GM12878 (cell line): ENCODE measurements around the gene ABCG1. TPM values are rescaled to one million over a fixed set of nuclear protein-coding genes. Genes with fewer than 3 reads are reported as not detected.

ENCODE experiments used
- ATAC-seq: fragments of 200-7000 bp; cut with Tn5 transposase; 3 replicates; pipeline ENCODE4 v1.9.1; 2020; ENCODE audit warnings: mild to moderate bottlenecking, moderate library complexity
- BruUV-seq: library from RNA; stranded (reverse); fragments of 400-500 nt; replicated peaks from 2 replicates; lab custom pipeline; 2021; lab: Mats Ljungman, UMichigan
- CTCF ChIA-PET: fragments of 300-600 bp; sonication (Branson Sonifier 250); formaldehyde crosslinking; extraction: SDS; loops from one replicate; lab custom pipeline; 2021; ENCODE audit warnings: inconsistent platforms; lab: Yijun Ruan, JAX
- POLR2A ChIA-PET: fragments of 350-600 bp; formaldehyde crosslinking; extraction: SDS; loops from one replicate; lab custom pipeline; 2021; ENCODE audit warnings: inconsistent platforms; lab: Charles Lee
- RAD21 ChIA-PET: fragments of 300-600 bp; sonication (Branson Sonifier 250); formaldehyde crosslinking; loops from one replicate; lab custom pipeline; 2023; ENCODE audit warnings: antibody characterized with exemption; ENCODE audit not compliant: unreplicated experiment; lab: Charles Lee
- SMC1A ChIA-PET: fragments of 300-600 bp; sonication (Branson Sonifier 250); formaldehyde crosslinking; loops from one replicate; lab custom pipeline; 2023; ENCODE audit not compliant: unreplicated experiment, uncharacterized antibody; lab: Charles Lee
- DNase-seq: peaks from one replicate; pipeline ENCODE4 v3.0.0-alpha.2; 2011; ENCODE audit warnings: low read depth, low spot score
- FAIRE-seq: peaks from 3 replicates; lab custom pipeline; 2011; peaks lifted over from hg19 to GRCh38; lab: Jason Lieb, UNC
- H2AFZ ChIP-seq: 2 replicates; pipeline ENCODE4 v1.6.0; 2011; ENCODE audit warnings: low read depth, low read length, control low read depth; ENCODE audit not compliant: control insufficient read depth
- H3K27ac ChIP-seq: 2 replicates; pipeline ENCODE4 v1.5.1; 2011; ENCODE audit warnings: control low read depth; ENCODE audit not compliant: control insufficient read depth, insufficient read depth
- H3K27me3 ChIP-seq, 2 experiments: replicated peaks in 1 of 2; 2 replicates each; pipeline versions ENCODE4 v1.6.0 to v1.6.1; 2011; ENCODE audit warnings: low read length in 1 of 2; ENCODE audit not compliant: control insufficient read depth in 2 of 2, insufficient read depth in 2 of 2
- H3K36me3 ChIP-seq, 2 experiments: 2 replicates each; pipeline ENCODE4 v1.5.1; 2011; ENCODE audit warnings: low read length in 1 of 2; ENCODE audit not compliant: control insufficient read depth in 2 of 2, insufficient read depth in 2 of 2
- H3K4me1 ChIP-seq: 2 replicates; pipeline ENCODE4 v1.6.1; 2011; ENCODE audit warnings: mild to moderate bottlenecking, low read length, moderate library complexity, mixed read lengths; ENCODE audit not compliant: control insufficient read depth, insufficient read depth
- H3K4me2 ChIP-seq: 2 replicates; pipeline ENCODE4 v1.6.0; 2011; ENCODE audit warnings: control low read depth; ENCODE audit not compliant: control insufficient read depth, insufficient read depth
- H3K4me3 ChIP-seq: fragments of 200-600 bp; sonication (generic); 2 replicates; pipeline ENCODE4 v1.5.1; 2016
- H3K79me2 ChIP-seq: 2 replicates; pipeline ENCODE4 v1.6.0; 2011; ENCODE audit warnings: low read length; ENCODE audit not compliant: control insufficient read depth, insufficient read depth
- H3K9ac ChIP-seq: 2 replicates; pipeline ENCODE4 v1.8.0; 2011; ENCODE audit warnings: low read length, control low read depth, mixed read lengths; ENCODE audit not compliant: control insufficient read depth, insufficient read depth
- H3K9me3 ChIP-seq: replicated peaks from 3 replicates; pipeline ENCODE4 v1.5.1; 2011; ENCODE audit warnings: mild to moderate bottlenecking, low read length; ENCODE audit not compliant: control insufficient read depth, insufficient read depth
- H4K20me1 ChIP-seq: 2 replicates; pipeline ENCODE4 v1.6.0; 2011; ENCODE audit not compliant: control insufficient read depth, insufficient read depth
- EED ChIP-seq: sonication (generic); IDR thresholded peaks from 2 replicates; pipeline ENCODE4 v1.6.1; 2016; ENCODE audit warnings: antibody characterized with exemption, low read depth
- KDM1A ChIP-seq: fragments of 200-600 bp; sonication (generic); IDR thresholded peaks from 2 replicates; pipeline ENCODE4 v1.6.1; 2016; ENCODE audit warnings: borderline replicate concordance
- KLF5 ChIP-seq: fragments of 450-650 bp; IDR thresholded peaks from 2 replicates; pipeline ENCODE4 v1.6.1; 2014; ENCODE audit warnings: mild to moderate bottlenecking; ENCODE audit not compliant: partially characterized antibody
- MTA3 ChIP-seq: IDR thresholded peaks from 2 replicates; pipeline ENCODE4 v1.6.1; 2012; ENCODE audit warnings: low read length, inconsistent platforms, borderline replicate concordance
- whole genome bisulfite sequencing: methylation state at CpG from one replicate; pipeline ENCODE4 v1.1.6; 2016; ENCODE audit warnings: low lambda C conversion rate; ENCODE audit not compliant: insufficient replicate concordance, insufficient coverage; ENCODE audit errors: missing lambda C conversion rate; 5-methylcytosine and 5-hydroxymethylcytosine counted together
- in situ Hi-C: fragments of 300-500 bp; cut with MboI; formaldehyde crosslinking; loops from 9 replicates; pipeline ENCODE4 v1.14.3; 2018; ENCODE audit warnings: mixed read lengths
- intact Hi-C: fragments of 100-400 bp; cut with micrococcal nuclease; formaldehyde crosslinking; loops from one replicate; pipeline ENCODE4 v1.14.2; 2022; ENCODE audit not compliant: unreplicated experiment
- polyA plus RNA-seq, 11 experiments: library from polyadenylated mRNA; depleted of rRNA in 4 of 11; unstranded in 6 of 11; stranded (reverse) in 5 of 11; fragments of >200 nt; fragmentation: Nextera tagmentation in 4 of 11; fragmentation: Illumina TruSeq in 1 of 11; extraction: Ambion mirVana in 4 of 11; extraction: Trizol in 1 of 11; gene quantifications; 1 replicate in 1 of 11; 2 replicates in 10 of 11; pipeline versions ENCODE4 v1.2.1 to v1.2.3, GENCODE V29; 2011 to 2016; ENCODE audit warnings: inconsistent platforms in 2 of 11, missing spikeins in 2 of 11, low read depth in 1 of 11
- total RNA-seq, 4 experiments: library from RNA; depleted of rRNA in 3 of 4; stranded (reverse); fragments of >200 nt in 3 of 4; fragmentation: Illumina TruSeq in 1 of 4; extraction: Trizol in 1 of 4; gene quantifications; 2 replicates each; pipeline versions ENCODE4 v1.2.1 to v1.2.3, GENCODE V29; 2013 to 2021
- TF ChIP-seq, protein P1 (sequence below): fragments of 450-650 bp; IDR thresholded peaks from 2 replicates; pipeline ENCODE4 v1.6.1; 2017; ENCODE audit warnings: mild to moderate bottlenecking, moderate library complexity
- TF ChIP-seq, protein P2 (sequence below): fragments of 450-650 bp; IDR thresholded peaks from 2 replicates; pipeline ENCODE4 v1.6.1; 2017; ENCODE audit warnings: antibody characterized with exemption, mild to moderate bottlenecking, moderate library complexity

Gene ABCG1
- total and polyA plus RNA-seq, 10 of the 15 experiments (the other 5 are each of a cell fraction or from before 2014, with no cell fraction given): 0.59 to 19.3 (median 5.7) TPM

DNA sequence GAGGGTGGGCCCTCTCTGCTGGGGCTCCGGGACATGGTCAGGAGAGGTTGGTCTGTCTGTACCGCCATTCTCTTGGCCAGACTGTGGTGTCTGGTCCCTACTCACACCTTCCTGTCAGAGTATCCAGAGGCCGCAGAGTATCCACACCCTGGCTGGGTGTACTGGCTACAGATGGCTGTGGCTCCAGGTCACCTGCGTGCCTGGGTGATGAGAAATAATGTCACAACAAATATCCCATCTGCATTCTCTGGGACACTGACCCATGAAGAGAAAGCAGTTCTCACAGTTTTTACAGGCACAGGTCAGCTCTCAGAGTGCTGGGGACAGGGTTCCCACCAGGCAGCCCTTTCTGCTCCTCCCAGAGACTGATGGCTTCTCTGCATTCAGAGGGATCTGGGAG is 37.4 kb downstream of the ABCG1 start (continued):
- TF ChIP-seq, protein P1, sequence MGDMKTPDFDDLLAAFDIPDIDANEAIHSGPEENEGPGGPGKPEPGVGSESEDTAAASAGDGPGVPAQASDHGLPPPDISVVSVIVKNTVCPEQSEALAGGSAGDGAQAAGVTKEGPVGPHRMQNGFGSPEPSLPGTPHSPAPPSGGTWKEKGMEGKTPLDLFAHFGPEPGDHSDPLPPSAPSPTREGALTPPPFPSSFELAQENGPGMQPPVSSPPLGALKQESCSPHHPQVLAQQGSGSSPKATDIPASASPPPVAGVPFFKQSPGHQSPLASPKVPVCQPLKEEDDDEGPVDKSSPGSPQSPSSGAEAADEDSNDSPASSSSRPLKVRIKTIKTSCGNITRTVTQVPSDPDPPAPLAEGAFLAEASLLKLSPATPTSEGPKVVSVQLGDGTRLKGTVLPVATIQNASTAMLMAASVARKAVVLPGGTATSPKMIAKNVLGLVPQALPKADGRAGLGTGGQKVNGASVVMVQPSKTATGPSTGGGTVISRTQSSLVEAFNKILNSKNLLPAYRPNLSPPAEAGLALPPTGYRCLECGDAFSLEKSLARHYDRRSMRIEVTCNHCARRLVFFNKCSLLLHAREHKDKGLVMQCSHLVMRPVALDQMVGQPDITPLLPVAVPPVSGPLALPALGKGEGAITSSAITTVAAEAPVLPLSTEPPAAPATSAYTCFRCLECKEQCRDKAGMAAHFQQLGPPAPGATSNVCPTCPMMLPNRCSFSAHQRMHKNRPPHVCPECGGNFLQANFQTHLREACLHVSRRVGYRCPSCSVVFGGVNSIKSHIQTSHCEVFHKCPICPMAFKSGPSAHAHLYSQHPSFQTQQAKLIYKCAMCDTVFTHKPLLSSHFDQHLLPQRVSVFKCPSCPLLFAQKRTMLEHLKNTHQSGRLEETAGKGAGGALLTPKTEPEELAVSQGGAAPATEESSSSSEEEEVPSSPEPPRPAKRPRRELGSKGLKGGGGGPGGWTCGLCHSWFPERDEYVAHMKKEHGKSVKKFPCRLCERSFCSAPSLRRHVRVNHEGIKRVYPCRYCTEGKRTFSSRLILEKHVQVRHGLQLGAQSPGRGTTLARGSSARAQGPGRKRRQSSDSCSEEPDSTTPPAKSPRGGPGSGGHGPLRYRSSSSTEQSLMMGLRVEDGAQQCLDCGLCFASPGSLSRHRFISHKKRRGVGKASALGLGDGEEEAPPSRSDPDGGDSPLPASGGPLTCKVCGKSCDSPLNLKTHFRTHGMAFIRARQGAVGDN: no peak
- no peak for TF ChIP-seq KDM1A
- TF ChIP-seq, all 136 proteins: peak for 0

DNA sequence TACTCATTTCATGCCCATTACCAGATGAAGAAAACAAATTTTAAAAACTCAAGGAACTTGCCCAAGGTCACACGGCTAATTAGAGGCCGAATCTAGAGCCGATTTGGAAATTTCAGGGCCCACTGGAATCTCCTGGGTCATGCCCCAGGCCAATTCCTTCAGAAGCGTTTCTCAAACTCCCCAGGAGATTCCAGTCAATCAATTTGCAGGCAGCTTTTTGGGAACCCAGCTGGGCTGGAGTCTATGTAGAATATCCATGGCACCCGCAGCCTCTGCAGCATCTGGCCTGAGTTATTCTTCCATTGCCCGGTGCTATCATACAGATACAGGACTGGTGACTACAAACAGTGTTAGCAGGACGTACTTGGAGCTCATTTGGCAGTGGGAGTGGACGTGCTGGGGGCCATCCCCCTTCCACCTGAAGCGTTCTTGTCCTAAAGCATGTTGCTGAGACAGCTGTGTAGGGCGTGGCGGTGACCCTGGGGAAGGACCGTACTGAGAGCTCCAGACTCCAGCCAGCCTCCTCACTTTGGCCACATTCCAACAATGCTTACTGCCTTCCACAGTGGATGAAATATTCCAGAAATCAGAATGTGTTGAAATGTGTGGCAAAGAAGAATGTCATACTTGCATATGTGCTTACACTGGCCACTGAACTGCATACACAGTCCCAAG is 38.3 kb downstream of the ABCG1 start:
- ChIA-PET CTCF (interaction anchor here (0.7 to 2.5 kb wide), 12 partner anchors 13 to 112 kb away, joined by 3 to 14 read pairs (median 4); no protein-coding TSS in a partner anchor), POLR2A (interaction anchor here (1.1 to 1.4 kb wide), 2 partner anchors 14 to 24 kb away, joined by 3 to 5 read pairs; no protein-coding TSS in a partner anchor), RAD21 (interaction anchor here (1.0 to 3.4 kb wide), 6 partner anchors 23 to 116 kb away, joined by 3 to 9 read pairs (median 4); no protein-coding TSS in a partner anchor), SMC1A (interaction anchor here (0.8 to 7.4 kb wide), 10 partner anchors 15 to 112 kb away, joined by 3 to 41 read pairs (median 4); no protein-coding TSS in a partner anchor)
- H3K36me3 ChIP-seq: no peaks in the 10 kb centered on the region
- no peak overlapping the region for H2AFZ ChIP-seq
- BruUV-seq: no TSS peak
- in situ Hi-C loops (no loop called here), intact Hi-C loops (no loop called here)
- DNase-seq: no peak
- H3K4me3 ChIP-seq: no peak overlapping the region
- FAIRE-seq: no peak
- no peak overlapping the region for H3K9ac ChIP-seq
- H4K20me1 ChIP-seq: no peaks in the 10 kb centered on the region
- H3K4me2 ChIP-seq: no peak overlapping the region
- no peaks in the 10 kb centered on the region; a peak in 1 of 4 replicates for H3K27me3 ChIP-seq
- 55% methylated on average over 12 of the region's 12 CpGs for WGBS
- H3K79me2 ChIP-seq: no peaks in the 10 kb centered on the region
- no peaks in the 10 kb centered on the region for H3K9me3 ChIP-seq
- H3K27ac ChIP-seq: no peak overlapping the region
- ATAC-seq: no peak
- TF ChIP-seq KLF5 (no peak), EED (no peak), MTA3 (no peak)
- TF ChIP-seq, protein P2, sequence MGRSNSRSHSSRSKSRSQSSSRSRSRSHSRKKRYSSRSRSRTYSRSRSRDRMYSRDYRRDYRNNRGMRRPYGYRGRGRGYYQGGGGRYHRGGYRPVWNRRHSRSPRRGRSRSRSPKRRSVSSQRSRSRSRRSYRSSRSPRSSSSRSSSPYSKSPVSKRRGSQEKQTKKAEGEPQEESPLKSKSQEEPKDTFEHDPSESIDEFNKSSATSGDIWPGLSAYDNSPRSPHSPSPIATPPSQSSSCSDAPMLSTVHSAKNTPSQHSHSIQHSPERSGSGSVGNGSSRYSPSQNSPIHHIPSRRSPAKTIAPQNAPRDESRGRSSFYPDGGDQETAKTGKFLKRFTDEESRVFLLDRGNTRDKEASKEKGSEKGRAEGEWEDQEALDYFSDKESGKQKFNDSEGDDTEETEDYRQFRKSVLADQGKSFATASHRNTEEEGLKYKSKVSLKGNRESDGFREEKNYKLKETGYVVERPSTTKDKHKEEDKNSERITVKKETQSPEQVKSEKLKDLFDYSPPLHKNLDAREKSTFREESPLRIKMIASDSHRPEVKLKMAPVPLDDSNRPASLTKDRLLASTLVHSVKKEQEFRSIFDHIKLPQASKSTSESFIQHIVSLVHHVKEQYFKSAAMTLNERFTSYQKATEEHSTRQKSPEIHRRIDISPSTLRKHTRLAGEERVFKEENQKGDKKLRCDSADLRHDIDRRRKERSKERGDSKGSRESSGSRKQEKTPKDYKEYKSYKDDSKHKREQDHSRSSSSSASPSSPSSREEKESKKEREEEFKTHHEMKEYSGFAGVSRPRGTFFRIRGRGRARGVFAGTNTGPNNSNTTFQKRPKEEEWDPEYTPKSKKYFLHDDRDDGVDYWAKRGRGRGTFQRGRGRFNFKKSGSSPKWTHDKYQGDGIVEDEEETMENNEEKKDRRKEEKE: no peak
- H3K4me1 ChIP-seq: no peaks in the 10 kb centered on the region
